GM12865 (cell line): ENCODE data around the gene PPP2R1B.

Experiments used
- DNase-seq: peaks from one replicate; pipeline ENCODE4 v3.0.0; 2010; ENCODE audit warnings: low read depth
- H3K4me3 ChIP-seq: 2 replicates; pipeline ENCODE4 v1.5.1; 2011; ENCODE audit warnings: mild to moderate bottlenecking, low read depth, low read length, control low read depth
- TF ChIP-seq, protein P1 (sequence below): IDR thresholded peaks from 2 replicates; pipeline ENCODE4 v1.5.1; 2011; ENCODE audit warnings: low read length, control low read depth, low read depth, inconsistent platforms; ENCODE audit not compliant: insufficient read depth; ENCODE audit errors: missing control alignments

Gene PPP2R1B

DNA sequence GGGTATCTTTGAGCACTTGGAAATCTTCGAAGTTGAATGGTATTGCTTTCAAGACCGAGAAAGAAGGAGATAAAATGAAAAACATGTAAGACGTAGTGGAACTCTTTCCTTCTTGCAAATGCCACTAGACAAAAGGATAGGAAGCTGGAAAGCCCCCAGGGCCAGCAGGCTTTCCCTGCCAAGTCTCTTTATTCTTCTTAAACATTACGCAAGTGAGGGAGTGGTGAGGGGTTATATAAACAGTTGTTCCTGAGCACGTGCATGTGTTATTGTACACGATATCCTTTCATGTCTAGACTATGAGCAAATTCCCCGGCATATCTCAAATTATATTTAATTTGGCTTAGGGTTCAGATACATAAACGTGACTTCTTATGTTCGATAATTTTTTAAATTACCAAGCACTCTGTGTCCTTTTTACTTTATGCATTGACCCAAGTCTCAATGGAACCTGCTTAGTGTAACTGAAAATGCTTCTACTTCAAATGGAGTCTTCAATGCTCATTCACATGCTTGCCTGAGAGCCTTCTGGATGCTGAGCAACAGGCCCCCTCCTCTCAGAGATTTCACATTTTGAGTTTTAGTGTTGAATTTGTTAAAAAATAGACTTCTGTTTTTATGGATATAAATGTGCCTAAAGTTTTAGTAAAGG lies 59.0 kb downstream of the PPP2R1B start:
- no peak overlapping the region for H3K4me3 ChIP-seq
- TF ChIP-seq, protein P1, sequence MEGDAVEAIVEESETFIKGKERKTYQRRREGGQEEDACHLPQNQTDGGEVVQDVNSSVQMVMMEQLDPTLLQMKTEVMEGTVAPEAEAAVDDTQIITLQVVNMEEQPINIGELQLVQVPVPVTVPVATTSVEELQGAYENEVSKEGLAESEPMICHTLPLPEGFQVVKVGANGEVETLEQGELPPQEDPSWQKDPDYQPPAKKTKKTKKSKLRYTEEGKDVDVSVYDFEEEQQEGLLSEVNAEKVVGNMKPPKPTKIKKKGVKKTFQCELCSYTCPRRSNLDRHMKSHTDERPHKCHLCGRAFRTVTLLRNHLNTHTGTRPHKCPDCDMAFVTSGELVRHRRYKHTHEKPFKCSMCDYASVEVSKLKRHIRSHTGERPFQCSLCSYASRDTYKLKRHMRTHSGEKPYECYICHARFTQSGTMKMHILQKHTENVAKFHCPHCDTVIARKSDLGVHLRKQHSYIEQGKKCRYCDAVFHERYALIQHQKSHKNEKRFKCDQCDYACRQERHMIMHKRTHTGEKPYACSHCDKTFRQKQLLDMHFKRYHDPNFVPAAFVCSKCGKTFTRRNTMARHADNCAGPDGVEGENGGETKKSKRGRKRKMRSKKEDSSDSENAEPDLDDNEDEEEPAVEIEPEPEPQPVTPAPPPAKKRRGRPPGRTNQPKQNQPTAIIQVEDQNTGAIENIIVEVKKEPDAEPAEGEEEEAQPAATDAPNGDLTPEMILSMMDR, result no peak
- DNase-seq, result no peak

DNA sequence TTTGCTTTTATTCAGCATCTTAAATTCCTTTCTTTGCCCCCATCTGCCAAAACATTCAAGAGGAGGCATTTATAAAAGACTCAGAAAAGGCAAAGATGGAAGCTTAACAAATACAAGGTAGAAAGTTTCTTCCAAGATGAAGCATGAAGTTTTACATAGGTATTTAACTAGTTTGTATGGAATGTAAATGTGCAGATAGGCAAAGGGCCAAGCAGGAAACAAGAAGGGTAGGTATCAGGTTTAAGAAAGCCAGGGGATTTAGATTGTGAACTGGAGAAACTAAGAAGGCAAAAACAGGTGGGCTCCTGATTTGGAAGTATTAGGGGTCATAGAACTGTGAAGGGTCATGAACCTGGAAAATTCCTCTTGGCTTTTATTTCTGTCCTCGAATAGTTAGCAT lies 62.6 kb downstream of the PPP2R1B start:
- no peak for DNase-seq
- H3K4me3 ChIP-seq, result no peak overlapping the region
- TF ChIP-seq, protein P1, result no peak

GRCh38 chr11:111702623-111703022 lies 63.6 kb downstream of the PPP2R1B start:
- H3K4me3 ChIP-seq, result no peak overlapping the region
- TF ChIP-seq, protein P1, result no peak
- no peak for DNase-seq

- no peak overlapping the region for H3K4me3 ChIP-seq
- no peak for DNase-seq
- TF ChIP-seq, protein P1, result no peak
Measured at GRCh38 chr11:111700162-111700561, 66.0 kb downstream of the PPP2R1B start.

GRCh38 chr11:111699579-111700156 lies 66.5 kb downstream of the PPP2R1B start:
- TF ChIP-seq, protein P1, result no peak
- no peak overlapping the region for H3K4me3 ChIP-seq
- no peak for DNase-seq

GRCh38 chr11:111698852-111699559 lies 67.2 kb downstream of the PPP2R1B start:
- TF ChIP-seq, protein P1, result no peak
- no peak for DNase-seq

DNA sequence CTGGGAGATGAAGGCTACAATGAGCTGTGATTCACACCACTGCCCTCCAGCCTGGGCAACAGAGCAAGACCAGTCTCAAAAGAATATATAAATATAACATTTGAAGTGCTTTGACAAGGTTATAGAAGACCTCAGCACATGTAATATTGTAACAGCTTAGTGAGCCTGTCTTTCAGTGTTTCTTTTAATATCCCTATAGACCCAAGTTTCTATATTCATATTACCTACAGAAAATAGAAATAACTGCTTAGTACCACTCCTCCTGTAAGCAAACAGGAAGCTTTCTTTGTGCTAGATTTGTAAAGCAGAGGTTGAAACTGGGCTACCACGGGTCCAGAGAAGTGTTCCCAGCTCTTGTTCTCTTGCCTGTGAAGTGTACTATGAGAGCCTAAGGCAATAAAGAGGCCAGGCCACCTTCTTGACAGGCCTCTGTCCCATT lies 68.2 kb downstream of the PPP2R1B start:
- no peak overlapping the region for H3K4me3 ChIP-seq
- DNase-seq, result peak; percentile 21
- TF ChIP-seq, protein P1, result no peak

More at GRCh38 chr11:111698852-111699559, 67.2 kb downstream of the PPP2R1B start:
- H3K4me3 ChIP-seq, result no peak overlapping the region
